HCT116 (cell line): Measurements from ENCODE around the gene RPS6KA2. TPM values are rescaled to one million over a fixed set of nuclear protein-coding genes. Genes with fewer than 3 reads are reported as not detected.
A peak's percentile ranks its signal among the peaks of the same experiment; 100 is the strongest.

Experiments used
- ATAC-seq: fragments of 200-7000 bp; cut with Tn5 transposase; 2 replicates; pipeline ENCODE4 v1.9.1; 2020; ENCODE audit warnings: mild to moderate bottlenecking, moderate library complexity
- BruUV-seq: library from RNA; stranded (reverse); fragments of 400-500 nt; replicated peaks from 2 replicates; lab custom pipeline; 2021; lab: Mats Ljungman, UMichigan
- CTCF ChIA-PET: fragments of 300-600 bp; sonication (Branson Sonifier 250); formaldehyde crosslinking; loops from one replicate; lab custom pipeline; 2021; ENCODE audit warnings: antibody characterized with exemption; lab: Charles Lee
- POLR2A ChIA-PET: fragments of 300-600, 350-600 bp; sonication (Branson Sonifier 250); formaldehyde crosslinking; loops from one replicate; lab custom pipeline; 2021; ENCODE audit warnings: antibody characterized with exemption; lab: Charles Lee
- RAD21 ChIA-PET, 2 experiments: fragments of 300-600 bp; sonication (Branson Sonifier 250); formaldehyde crosslinking; loops; one replicate each; lab custom pipeline; 2023; ENCODE audit warnings: low total read pairs in 2 of 2; ENCODE audit not compliant: uncharacterized antibody in 2 of 2, unreplicated experiment in 2 of 2, low non-redundant PET in 1 of 2; lab: Charles Lee
- DNase-seq: peaks from one replicate; pipeline ENCODE4 v3.0.0-alpha.2; 2010; ENCODE audit warnings: low read depth, low spot score
- H2AFZ ChIP-seq: fragments of 200-600 bp; shearing (Covaris generic), sonication (generic); 2 replicates; pipeline ENCODE4 v1.6.1; 2017; ENCODE audit warnings: low read depth, mixed run types, mixed read lengths, antibody characterized with exemption, low read length; ENCODE audit not compliant: poor library complexity, severe bottlenecking
- H3K27ac ChIP-seq: 2 replicates; pipeline ENCODE4 v1.5.1; 2012; ENCODE audit warnings: low read depth, low read length
- H3K27me3 ChIP-seq: fragments of 200-600 bp; sonication (generic); 2 replicates; pipeline ENCODE4 v1.6.1; 2016; ENCODE audit warnings: mixed run types, low read length, mixed read lengths; ENCODE audit not compliant: insufficient read depth
- H3K36me3 ChIP-seq, 2 experiments: fragments of 200-500 bp in 1 of 2; fragments of 200-600 bp in 1 of 2; sonication (Bioruptor generic) in 1 of 2; sonication (generic) in 1 of 2; 2 replicates each; pipeline versions ENCODE4 v1.5.1 to v1.6.1; 2014 to 2016; ENCODE audit warnings: low read length in 2 of 2, inconsistent platforms in 1 of 2, mixed read lengths in 1 of 2, mixed run types in 1 of 2; ENCODE audit not compliant: insufficient read depth in 2 of 2, control insufficient read depth in 1 of 2
- H3K4me1 ChIP-seq, 2 experiments: fragments of 200-600 bp in 1 of 2; sonication (generic) in 1 of 2; 2 replicates each; pipeline versions ENCODE4 v1.5.1 to v1.6.1; 2012 to 2017; ENCODE audit warnings: low read length in 2 of 2, inconsistent platforms in 1 of 2, mild to moderate bottlenecking in 1 of 2, mixed read lengths in 1 of 2, mixed run types in 1 of 2, moderate library complexity in 1 of 2; ENCODE audit not compliant: insufficient read depth in 2 of 2, control insufficient read depth in 1 of 2
- H3K4me2 ChIP-seq: fragments of 200-600 bp; sonication (generic); 2 replicates; pipeline ENCODE4 v1.6.1; 2017; ENCODE audit warnings: mixed run types, low read length, mixed read lengths
- H3K4me3 ChIP-seq, 2 experiments: fragments of 200-600 bp in 1 of 2; sonication (generic) in 1 of 2; replicated peaks in 1 of 2; 2 replicates each; pipeline ENCODE4 v1.5.1; 2011 to 2016; ENCODE audit warnings: low read length in 2 of 2, control low read depth in 1 of 2, low read depth in 1 of 2, mild to moderate bottlenecking in 1 of 2, mixed read lengths in 1 of 2, mixed run types in 1 of 2
- H3K79me2 ChIP-seq: fragments of 200-600 bp; sonication (generic); 2 replicates; pipeline ENCODE4 v1.6.1; 2017; ENCODE audit warnings: mild to moderate bottlenecking, mixed run types, low read length, moderate library complexity, mixed read lengths; ENCODE audit not compliant: insufficient read depth
- H3K9ac ChIP-seq: fragments of 200-600 bp; sonication (generic); 2 replicates; pipeline ENCODE4 v1.6.1; 2016; ENCODE audit warnings: low read length, mixed read lengths
- H3K9me2 ChIP-seq: fragments of 200-600 bp; sonication (generic), shearing (Covaris generic); 2 replicates; pipeline ENCODE4 v1.6.1; 2017; ENCODE audit warnings: mixed run types, mild to moderate bottlenecking, moderate library complexity; ENCODE audit not compliant: insufficient read depth
- H3K9me3 ChIP-seq, 2 experiments: fragments of 200-500 bp in 1 of 2; fragments of 200-600 bp in 1 of 2; sonication (Bioruptor generic) in 1 of 2; sonication (generic) in 1 of 2; 2 replicates each; pipeline ENCODE4 v1.6.1; 2014 to 2017; ENCODE audit warnings: low read length in 2 of 2, mixed read lengths in 2 of 2, inconsistent platforms in 1 of 2, low read depth in 1 of 2, mild to moderate bottlenecking in 1 of 2, mixed run types in 1 of 2, moderate library complexity in 1 of 2; ENCODE audit not compliant: control insufficient read depth in 1 of 2, insufficient read depth in 1 of 2
- H4K20me1 ChIP-seq: fragments of 200-600 bp; sonication (generic), shearing (Covaris generic); 2 replicates; pipeline ENCODE4 v1.6.1; 2017; ENCODE audit warnings: mixed run types, mild to moderate bottlenecking, moderate library complexity; ENCODE audit not compliant: insufficient read depth
- ATF3 ChIP-seq: IDR thresholded peaks from 2 replicates; pipeline ENCODE4 v1.6.1; 2012
- CBX3 ChIP-seq: IDR thresholded peaks from 2 replicates; pipeline ENCODE4 v1.6.1; 2012; ENCODE audit warnings: low read depth
- CTCF ChIP-seq, 3 experiments: fragments of 200-600 bp in 1 of 3; sonication (generic) in 1 of 3; IDR thresholded peaks in 2 of 3; conservative IDR thresholded peaks in 1 of 3; 2 replicates each; pipeline ENCODE4 v1.5.1; 2012 to 2017; ENCODE audit warnings: low read depth in 2 of 3, low read length in 2 of 3, antibody characterized with exemption in 1 of 3, borderline replicate concordance in 1 of 3, control low read depth in 1 of 3, mild to moderate bottlenecking in 1 of 3, mixed read lengths in 1 of 3, mixed run types in 1 of 3, moderate library complexity in 1 of 3; ENCODE audit not compliant: insufficient read depth in 1 of 3
- ELF1 ChIP-seq: IDR thresholded peaks from 2 replicates; pipeline ENCODE4 v1.6.1; 2012; ENCODE audit warnings: low read depth, borderline replicate concordance
- EZH2phosphoT487 ChIP-seq: fragments of 200-600 bp; IDR thresholded peaks from 2 replicates; pipeline ENCODE4 v1.6.1; 2018; ENCODE audit warnings: antibody characterized with exemption, borderline replicate concordance
- FOSL1 ChIP-seq: IDR thresholded peaks from 2 replicates; pipeline ENCODE4 v1.6.1; 2012; ENCODE audit warnings: low read depth
- JUND ChIP-seq: IDR thresholded peaks from 2 replicates; pipeline ENCODE4 v1.6.1; 2012
- MAX ChIP-seq: IDR thresholded peaks from 2 replicates; pipeline ENCODE4 v1.6.1; 2012
- POLR2A ChIP-seq: IDR thresholded peaks from 2 replicates; pipeline ENCODE4 v1.7.0; 2011; ENCODE audit warnings: borderline replicate concordance; ENCODE audit not compliant: insufficient read depth, insufficient read length; ENCODE audit errors: extremely low read depth
- POLR2AphosphoS5 ChIP-seq: IDR thresholded peaks from 2 replicates; pipeline ENCODE4 v1.6.1; 2011; ENCODE audit warnings: mild to moderate bottlenecking, low read depth, low read length, moderate library complexity
- REST ChIP-seq: IDR thresholded peaks from 2 replicates; pipeline ENCODE4 v1.6.1; 2012; ENCODE audit warnings: low read depth
- SIN3A ChIP-seq: IDR thresholded peaks from 2 replicates; pipeline ENCODE4 v1.6.1; 2012; ENCODE audit warnings: low read depth
- SP1 ChIP-seq: IDR thresholded peaks from 2 replicates; pipeline ENCODE4 v1.6.1; 2012; ENCODE audit warnings: low read depth
- SRF ChIP-seq: IDR thresholded peaks from 2 replicates; pipeline ENCODE4 v1.6.1; 2012; ENCODE audit warnings: low read depth
- TCF7L2 ChIP-seq: IDR thresholded peaks from 2 replicates; pipeline ENCODE4 v1.7.0; 2011; ENCODE audit warnings: borderline replicate concordance, inconsistent platforms; ENCODE audit not compliant: insufficient read depth, insufficient read length; ENCODE audit errors: extremely low read depth
- ZFX ChIP-seq: fragments of 450-650 bp; IDR thresholded peaks from 2 replicates; pipeline ENCODE4 v1.6.1; 2017
- ZNF274 ChIP-seq: fragments of 200-500 bp; sonication (Bioruptor generic); IDR thresholded peaks from 2 replicates; pipeline ENCODE4 v1.6.1; 2014; ENCODE audit warnings: mild to moderate bottlenecking, low read depth, low read length, inconsistent platforms
- intact Hi-C: fragments of 100-400 bp; cut with micrococcal nuclease; formaldehyde crosslinking; loops from 2 replicates; pipeline ENCODE4 v1.10.0; 2022
- total RNA-seq: library from RNA; stranded (reverse); gene quantifications from one replicate; pipeline ENCODE4 v1.2.1, GENCODE V29; 2021; ENCODE audit not compliant: unreplicated experiment

Gene RPS6KA2
- total RNA-seq, 1 experiment from 2014 or later, result 8.5 TPM

DNA sequence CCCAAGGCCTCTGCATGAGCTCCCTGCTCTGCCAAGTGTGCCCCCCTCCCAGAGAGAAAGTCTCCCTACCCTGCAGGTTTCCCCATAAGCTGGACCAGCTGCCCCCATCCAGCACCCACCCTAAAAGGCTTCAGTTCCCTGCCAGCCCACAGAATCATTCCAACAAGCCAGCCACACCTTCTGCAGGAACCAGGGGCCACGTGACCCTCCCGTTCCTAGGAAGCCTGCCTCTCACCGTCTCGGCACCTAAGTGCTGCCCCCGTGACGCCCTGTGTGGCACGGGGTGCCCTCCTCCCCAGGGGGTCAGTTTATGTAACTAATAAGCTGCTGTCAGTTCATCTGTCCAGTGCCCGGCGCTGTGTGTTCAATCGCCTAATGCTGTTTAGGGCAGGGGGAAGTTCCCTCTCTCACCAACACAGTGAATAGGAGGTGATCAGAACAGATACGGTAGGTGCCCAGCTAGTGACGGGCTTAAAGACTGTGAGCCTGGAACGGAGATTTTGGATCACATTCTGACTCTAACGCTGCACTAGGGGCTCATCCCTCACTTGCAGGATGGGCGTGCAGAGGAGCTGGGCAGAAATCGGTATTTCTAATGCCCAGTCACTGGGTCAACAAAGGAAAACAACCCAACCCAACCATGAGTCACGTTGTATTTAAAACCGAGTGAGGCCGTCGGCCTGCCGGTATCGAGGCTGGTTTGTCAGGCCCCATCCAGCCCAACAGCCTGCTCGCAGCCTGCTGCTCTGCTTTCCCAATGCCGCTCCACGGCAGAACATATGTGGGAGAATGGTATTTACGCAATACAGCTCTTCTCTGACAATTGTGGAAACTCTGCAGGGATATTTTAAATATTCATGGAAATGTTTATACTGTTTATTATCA is 96.6 kb downstream of the RPS6KA2 start:
- DNase-seq (peak; percentile 54), ATAC-seq (peak; percentile 86)
- Histone ChIP-seq H4K20me1 (no peaks in the 10 kb centered on the region), H3K9ac (peak overlapping the region; percentile 59), H3K9me2 (no peaks in the 10 kb centered on the region), H3K27me3 (no peaks in the 10 kb centered on the region), H3K79me2 (no peaks in the 10 kb centered on the region), H2AFZ (peak overlapping the region; percentile 92), H3K9me3 (no peaks in the 10 kb centered on the region), H3K4me3 (peak overlapping the region; percentile 41 to 59), H3K36me3 (no peaks in the 10 kb centered on the region), H3K4me2 (peak overlapping the region; percentile 95), H3K27ac (peak overlapping the region; percentile 23), H3K4me1 (peaks cover 15 to 23% of the 10 kb centered on the region in 2 experiments)
- CTCF ChIA-PET, result no interaction called here
- intact Hi-C loops, result loop anchor here (5.0 to 10.0 kb wide), 2 partner anchors 97 to 464 kb away; partner anchors contain the start of genes CEP43 and RPS6KA2
- BruUV-seq, result no TSS peak
- RAD21 ChIA-PET, result no interaction called here
- TF ChIP-seq CBX3 (peak; percentile 22; the same call in 1 of the 2 replicates), FOSL1 (peak; percentile 61), POLR2A (no peak), REST (no peak), POLR2AphosphoS5 (no peak; the same call in 1 of the 2 replicates), EZH2phosphoT487 (no peak), SRF (no peak), ZFX (no peak), SP1 (peak; percentile 67), SIN3A (no peak), TCF7L2 (no peak), ELF1 (no peak), ZNF274 (no peak), CTCF (IDR thresholded peaks at IDR 0.05 in 2 of 3, conservative IDR thresholded peaks at IDR 0.05 in 1 of 3; ENCODE audit: borderline replicate concordance in 1 of 3, insufficient read depth in 1 of 3, low read depth in 2 of 3, low read length in 2 of 3) (no peak), JUND (0 out of 2 replicates have a peak, but pooled peaks have one; percentile 58), ATF3 (no peak), MAX (peak; percentile 75)
- POLR2A ChIA-PET, result no interaction called here
